Bone marrow (tissue), 2 donors: ENCODE measurements around the gene LIPT1.
"Not testable (repeated sequence)": the region's sequence is repeated elsewhere in the genome, so short reads cannot be mapped to it uniquely, and the experiment has no call there.

Experiments used
- DNase-seq, 2 donors: peaks; one replicate each; lab custom pipeline; 2025; lab: John Stamatoyannopoulos, UW

Gene LIPT1

DNA sequence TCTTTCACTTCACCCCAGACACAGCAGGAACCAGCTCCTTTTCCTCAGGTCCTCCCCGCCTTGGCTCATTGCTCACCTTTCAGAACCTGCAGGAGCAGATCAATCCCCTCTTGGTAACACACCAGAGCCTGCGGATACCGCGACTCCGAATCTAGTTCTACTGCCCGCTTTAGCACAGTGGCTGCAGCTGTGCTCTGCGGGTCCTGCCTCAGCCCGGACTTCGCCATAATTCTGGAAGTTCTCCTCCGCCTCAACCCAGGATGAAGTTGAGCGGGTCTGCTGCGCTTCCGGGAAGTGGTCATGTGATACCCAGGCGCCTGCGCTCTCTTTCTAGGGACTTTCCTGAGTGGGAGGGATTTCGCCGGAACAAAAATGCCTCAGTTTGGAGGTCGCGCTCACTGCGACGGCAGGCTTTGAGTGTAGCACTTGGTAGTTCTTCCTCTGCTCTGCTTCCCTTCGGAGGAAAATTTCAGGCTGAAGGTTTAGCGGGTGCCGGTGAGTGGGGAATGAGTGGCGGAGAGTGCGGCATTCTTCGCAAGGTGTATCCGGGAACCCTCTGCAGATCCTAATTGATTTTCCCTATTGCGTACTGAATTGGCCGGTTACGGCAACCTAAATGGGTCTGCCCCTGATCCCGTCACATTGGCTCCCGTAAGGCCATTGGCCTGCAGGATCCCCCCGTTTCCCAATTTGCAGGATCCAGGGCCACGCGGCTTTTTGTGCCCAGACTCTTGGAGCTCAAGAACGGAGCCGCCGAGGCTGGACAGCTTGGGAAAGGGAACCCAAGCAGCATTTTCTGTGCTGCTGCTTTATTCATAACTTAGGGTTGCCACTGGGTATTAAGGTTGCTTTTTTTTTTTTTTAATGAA is 26.2 kb downstream of the LIPT1 start, which contains the start of the genes MITD1 and MRPL30:
MITD1 (minus strand) TSS at position 304 of the 869 bp plus-strand sequence; CDS start at position 227, 77 bp downstream.
MRPL30 (plus strand) TSS at position 430 of the 869 bp plus-strand sequence. CDS start 5,020 bp downstream, outside the sequence.
- peak; percentile 85 to 94 for DNase-seq

GRCh38 chr2:99181624-99182000 is 26.8 kb downstream of the LIPT1 start:
- DNase-seq = no peak

DNA sequence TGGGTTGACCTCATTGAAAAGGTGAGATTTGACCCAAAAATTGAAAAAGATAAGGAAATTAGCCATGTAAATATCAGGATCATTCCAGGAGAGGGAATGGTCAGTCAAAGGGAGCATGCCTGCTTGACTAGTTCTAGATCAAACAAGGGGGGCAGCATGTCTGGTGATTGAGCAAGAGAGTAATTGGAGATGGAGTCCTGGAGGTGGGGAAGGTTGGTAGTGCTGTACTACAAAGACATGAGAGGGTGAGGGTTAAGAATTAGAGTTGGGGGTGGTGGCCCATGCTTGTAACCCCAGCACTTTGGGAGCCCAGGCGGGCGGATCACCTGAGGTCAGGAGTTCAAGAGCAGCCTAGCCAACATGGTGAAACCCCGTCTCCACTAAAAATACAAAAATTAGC is 28.3 kb downstream of the LIPT1 start:
- DNase-seq = no peak

DNA sequence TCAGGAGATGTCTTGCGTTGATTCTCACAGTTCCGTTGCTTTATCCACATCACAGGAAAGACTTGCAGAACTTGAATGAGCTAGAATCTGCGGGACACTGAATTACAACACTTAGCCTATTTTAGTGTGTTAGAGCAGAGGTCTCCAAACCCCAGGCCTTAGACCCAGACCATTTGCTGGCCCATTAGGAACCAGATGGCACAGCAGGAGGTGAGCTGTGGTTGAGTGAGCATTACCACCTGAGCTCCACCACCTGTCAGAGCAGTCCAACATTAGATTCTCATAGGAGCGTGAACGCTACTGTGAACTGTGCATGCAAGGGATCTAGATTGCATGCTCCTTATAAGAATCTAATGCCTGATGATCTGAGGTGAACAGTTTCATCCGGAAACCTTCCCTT is 30.0 kb downstream of the LIPT1 start:
- DNase-seq = no peak

GRCh38 chr2:99187011-99187410 is 32.2 kb downstream of the LIPT1 start:
- DNase-seq = no peak

DNA sequence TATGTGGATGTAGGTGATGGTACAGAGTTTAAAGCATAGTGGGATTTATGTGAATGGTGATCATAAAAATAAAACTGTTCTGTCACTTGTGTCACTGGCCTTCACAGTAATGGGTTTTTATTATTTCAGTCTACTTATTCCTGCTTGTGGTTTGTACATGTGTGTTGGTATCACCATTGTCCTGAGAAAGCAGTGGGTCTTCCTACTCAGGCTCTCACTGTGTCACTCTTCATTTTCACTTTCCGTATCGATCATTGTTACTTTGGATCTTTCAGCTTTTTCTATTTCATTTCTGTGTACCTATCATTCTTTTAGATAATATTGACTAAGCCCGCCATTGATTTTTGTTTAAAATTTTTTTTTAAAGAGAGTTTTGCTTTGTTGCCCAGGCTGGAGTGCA is 33.6 kb downstream of the LIPT1 start:
- no peak for DNase-seq

DNA sequence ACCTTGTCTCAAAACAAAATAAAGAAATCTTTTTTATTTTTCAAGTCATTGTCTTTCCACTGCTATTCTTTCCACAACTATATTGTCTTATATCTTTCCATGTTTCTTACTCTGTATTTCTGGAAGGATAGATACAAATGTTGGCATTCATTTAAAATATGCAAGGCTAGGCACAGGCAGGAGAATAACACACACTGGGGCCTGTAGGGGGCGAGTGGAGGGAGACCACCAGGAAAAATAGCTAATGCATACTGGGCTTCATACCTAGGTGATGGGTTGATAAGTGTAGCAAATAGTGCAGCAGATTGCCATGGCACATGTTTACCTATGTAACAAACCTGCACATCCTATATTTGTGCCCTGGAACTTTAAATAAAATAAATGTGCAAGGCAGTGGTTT is 35.8 kb downstream of the LIPT1 start:
- DNase-seq = no peak

- DNase-seq = not testable (repeated sequence)
These were observed 37.6 kb downstream of the LIPT1 start for GRCh38 chr2:99192364-99192763.

DNA sequence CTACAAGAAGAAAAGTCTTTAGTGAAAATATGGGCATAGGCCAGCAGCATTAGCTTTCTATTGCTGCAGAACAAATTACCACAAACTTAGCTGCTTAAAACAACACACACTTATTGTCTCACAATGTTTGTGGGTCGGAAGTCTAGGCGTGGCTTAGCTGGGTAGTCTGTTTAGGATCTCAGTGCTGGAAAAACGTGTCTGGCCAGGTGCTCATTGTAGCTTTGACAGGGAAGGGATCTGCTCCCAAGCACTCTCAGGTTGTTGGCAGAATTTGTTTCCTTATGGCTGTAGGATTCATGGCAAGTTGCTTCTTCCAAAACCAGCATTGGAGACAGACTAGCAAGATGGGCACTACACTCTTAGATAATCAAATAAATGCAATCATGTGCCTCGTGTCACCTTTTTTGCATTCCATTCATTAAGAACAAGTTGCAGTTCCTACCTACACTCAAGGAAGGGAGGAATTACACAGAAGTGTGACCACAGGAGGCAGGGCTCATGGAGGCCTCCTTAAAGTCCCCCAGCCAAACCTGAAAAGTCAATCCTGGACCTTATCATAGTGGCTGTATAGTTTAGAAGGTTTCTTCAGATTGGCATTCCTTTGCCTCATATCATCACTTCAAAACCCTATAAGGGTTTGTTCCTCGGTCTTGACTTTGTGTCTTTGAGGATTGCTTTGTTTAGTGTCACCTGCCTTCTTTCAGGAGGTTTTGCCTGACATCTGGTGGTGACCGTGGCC is 43.5 kb downstream of the LIPT1 start:
- no peak for DNase-seq

- no peak for DNase-seq
These were observed 45.5 kb downstream of the LIPT1 start for GRCh38 chr2:99200076-99200800.

- DNase-seq = no peak
These were observed 47.4 kb downstream of the LIPT1 start for GRCh38 chr2:99201959-99202678.

- DNase-seq = no peak
These were observed 50.7 kb downstream of the LIPT1 start for GRCh38 chr2:99205491-99205890.
